GM18507 (cell line): ENCODE results near the gene GOLT1B.
"Not testable (repeated sequence)": the region's sequence is repeated elsewhere in the genome, so short reads cannot be mapped to it uniquely, and the experiment has no call there.

Experiments
- DNase-seq: peaks from one replicate; pipeline ENCODE4 v3.0.0; 2011; ENCODE audit warnings: low read depth; ENCODE audit not compliant: insufficient read length; ENCODE audit errors: extremely low spot score
- FAIRE-seq: peaks from 2 replicates; lab custom pipeline; 2011; peaks lifted over from hg19 to GRCh38; lab: Jason Lieb, UNC

The GOLT1B gene, protein sequence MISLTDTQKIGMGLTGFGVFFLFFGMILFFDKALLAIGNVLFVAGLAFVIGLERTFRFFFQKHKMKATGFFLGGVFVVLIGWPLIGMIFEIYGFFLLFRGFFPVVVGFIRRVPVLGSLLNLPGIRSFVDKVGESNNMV

DNA sequence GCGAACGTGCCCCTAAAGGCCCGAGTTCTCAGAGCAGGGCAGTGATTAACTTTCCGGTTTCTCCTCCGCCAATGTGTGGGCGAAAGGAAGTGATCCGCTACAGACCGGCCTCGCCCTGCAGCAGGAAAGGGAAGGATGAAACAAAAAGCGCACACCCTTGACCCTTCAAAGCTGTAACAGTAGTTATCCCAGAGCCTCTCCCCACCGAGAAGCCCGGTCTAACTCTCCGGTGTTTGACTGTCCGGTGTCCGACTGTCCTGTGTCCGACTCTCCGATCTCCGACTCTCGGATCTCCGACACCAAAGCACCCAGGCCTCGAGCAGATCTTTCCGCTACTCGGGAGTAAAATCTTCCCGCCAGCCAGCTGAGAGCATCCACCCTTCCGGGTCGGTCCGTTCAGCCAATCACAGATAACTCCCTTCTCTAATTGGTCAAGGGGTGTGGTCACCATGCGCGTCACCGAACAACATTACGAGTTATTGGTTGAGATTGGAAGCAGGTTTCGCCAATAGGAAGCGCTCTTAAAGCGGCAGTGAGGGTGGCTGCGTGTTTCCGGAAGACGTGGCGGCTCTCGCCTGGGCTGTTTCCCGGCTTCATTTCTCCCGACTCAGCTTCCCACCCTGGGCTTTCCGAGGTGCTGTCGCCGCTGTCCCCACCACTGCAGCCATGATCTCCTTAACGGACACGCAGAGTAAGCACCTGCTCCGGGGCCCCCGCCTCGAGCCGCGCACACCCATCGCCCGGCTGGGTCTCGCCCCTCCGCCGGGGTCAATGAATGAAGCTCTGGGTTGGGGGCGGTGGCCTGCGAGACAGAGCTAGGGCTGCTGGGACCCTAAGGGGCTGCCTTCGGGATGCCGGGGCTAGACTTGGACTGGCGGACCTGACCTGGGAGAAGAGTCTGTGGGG lies at the start of gene GOLT1B, which contains the start of gene RECQL:
Gene GOLT1B (plus strand): TSS at position 532 of the 906 bp plus-strand sequence. CDS start 135 bp downstream, at position 667.
Gene RECQL (minus strand): TSS at position 378 of the 906 bp plus-strand sequence. CDS start 2,065 bp downstream, outside the sequence.
- DNase-seq (peak; percentile 81), FAIRE-seq (peak; percentile 99)

DNA sequence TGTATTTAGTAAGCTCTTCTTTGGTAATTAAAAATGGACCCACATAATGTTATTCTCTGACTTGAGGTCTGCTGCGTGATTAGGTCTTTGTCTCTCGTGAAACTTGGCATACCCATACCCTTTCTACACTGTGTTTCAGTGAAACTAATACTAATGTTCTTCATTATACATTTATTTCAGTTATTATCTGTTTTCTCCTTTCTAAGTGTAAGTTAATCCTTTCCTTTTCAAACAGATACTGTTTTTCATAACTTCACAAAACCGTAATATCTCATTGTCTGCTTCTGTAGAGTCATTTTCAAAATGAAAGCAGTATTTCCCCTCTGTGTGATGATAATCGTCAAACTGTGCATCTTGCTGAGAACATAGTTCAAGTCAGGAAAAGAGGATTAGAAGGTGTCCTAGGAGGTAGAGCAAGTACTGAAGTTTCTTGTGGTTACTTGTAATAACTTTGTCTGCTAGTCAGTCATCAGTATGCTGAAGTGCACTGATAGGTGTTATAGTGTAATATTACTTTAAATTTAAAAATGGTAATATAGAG lies 48.2 kb upstream of the GOLT1B start:
- DNase-seq (no peak), FAIRE-seq (no peak)

DNA sequence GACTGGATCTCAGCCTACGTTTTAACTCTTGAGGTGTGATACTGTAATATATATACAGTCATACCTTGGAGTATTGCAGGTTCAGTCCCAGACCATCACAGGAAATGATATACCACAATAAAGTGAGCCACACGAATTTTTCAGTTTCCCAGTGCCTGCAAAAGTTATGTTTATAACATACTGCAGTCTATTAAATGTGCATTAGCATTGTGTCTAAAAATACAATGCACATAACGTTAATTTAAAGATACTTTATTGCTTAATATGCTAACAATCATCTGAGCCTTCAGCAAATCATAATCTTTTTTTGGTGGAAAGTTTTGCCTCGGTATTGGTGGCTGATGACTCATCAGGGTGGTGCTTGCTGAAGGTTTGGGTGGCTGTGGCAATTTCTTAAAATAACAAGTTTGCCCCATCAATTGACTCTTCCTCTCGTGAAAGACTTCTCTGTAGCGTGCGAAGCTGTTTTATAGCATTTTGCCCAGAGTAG lies 45.3 kb upstream of the GOLT1B start:
- DNase-seq = no peak
- FAIRE-seq = no peak

DNA sequence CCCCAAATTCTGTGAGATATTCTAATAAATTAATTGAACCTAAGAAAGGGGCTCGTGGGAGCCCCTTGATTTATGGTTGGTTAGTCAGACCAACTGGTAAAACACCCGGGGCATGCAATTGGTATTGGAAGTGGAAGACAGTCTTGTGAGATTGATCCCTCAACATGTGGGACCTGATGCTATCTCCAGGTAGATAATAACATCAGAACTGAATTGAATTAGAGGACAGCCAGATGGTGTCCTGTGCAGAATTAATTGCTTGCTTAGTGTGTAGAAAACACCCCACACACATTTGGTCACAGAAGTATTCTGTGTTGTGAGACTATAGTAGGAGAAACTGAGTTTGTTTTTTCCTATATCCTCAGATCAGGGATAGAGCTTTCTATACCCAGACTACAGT lies 42.1 kb upstream of the GOLT1B start:
- FAIRE-seq = no peak
- DNase-seq = no peak

DNA sequence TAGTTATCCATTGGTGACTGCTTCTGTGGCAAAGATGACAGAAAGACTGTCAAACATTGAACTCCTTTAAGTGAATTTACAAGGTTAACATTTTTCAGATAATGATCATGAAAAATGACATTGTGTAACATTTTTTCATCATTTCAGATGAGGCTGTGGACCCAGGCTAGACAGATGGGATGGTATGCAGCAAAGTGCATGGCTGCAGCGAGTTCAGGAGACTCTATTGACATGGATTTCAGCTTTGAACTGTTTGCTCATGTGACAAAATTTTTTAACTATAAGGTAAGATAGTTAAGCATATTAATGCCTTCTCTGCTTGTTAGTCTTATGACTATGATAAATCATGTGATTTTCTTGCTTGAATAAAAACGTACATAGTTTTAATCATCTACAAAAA lies 34.3 kb upstream of the GOLT1B start:
- not testable (repeated sequence) for DNase-seq, FAIRE-seq

DNA sequence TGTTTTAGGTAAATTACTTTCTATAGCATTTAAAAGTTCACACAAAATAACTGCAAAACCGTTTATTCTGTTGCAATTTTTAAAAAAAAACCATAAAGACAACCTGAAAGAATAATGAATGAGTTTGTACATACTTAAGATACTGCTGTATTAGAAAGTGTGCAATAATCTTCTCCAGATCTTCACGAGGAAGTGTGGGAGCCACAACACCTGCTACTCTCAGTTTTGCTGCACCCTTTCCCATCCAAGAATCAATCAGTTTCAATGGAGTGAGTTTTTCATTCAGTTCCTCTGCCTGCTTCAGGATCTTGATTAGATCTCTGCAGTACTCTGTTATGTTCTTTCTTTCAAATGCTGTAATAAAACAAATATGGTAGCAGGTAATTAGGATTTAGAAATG lies 30.3 kb upstream of the GOLT1B start:
- FAIRE-seq = no peak

DNA sequence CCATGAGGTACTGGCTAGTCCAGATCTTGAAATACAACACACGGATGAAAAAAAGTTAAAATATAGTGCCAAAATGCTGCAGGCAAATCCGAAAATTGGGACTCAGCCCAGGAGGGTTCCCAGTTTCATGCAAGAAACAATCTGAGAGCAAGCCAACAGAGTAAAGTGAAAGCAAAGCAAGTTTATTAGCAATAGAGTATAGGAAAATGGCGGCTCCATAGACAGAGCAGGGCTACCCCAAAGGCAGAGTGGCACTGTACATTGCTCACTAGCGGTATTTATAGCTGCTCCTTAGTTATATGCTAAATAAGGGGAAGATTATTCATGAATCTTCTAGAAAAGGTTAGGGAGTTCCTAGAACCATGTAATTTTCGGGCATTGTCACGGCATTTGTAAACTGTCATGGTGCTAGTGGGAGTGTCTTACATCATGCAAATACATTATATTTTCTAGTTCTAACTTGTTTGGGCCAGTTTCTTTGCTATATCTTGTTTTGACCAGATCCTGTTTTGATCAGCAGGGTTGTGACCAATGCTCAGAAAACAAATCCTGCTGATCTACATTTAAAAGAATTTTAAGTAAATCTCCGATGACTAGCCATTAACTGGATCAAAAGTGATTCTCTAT lies 29.3 kb upstream of the GOLT1B start:
- DNase-seq = no peak
- FAIRE-seq = no peak

More for the DNA sequence above, 30.3 kb upstream of the GOLT1B start:
- no peak for DNase-seq

DNA sequence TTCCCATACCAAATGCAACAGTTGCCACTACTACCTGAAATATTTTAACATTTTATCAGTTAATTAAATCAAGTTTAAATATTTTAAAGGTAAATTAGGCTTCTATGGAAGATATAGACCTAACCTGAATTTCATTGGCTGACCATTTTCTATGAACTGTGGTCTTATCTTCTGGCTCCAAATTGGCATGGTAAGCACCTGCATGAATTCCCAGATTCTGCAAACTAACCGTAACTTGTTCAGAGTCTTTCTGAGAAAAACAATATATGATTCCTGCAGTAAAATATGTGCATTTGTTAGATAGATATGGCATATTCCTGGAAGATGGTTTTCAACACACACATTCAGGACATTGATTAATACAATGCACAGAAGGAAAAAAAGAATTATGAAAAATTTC lies 26.0 kb upstream of the GOLT1B start:
- FAIRE-seq = no peak
- no peak for DNase-seq

DNA sequence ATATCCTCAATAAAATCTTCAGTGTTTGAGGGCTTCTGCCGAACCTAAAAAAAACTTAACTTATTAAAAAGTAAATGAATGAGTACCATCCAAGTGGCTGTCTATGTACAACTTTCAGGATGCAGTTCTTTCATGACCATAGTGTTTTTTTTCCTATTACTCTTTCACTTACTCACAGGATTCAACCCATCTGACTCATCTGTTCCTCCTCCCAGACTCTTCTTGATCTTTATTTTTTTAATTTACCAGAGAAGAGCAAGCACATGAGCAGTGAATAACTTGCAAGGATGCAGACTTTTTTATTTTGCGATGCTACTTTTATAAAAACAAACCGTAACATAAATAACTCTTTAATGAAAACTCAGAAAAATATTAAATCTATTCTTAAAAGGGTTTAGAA lies 24.6 kb upstream of the GOLT1B start:
- FAIRE-seq (no peak), DNase-seq (no peak)

DNA sequence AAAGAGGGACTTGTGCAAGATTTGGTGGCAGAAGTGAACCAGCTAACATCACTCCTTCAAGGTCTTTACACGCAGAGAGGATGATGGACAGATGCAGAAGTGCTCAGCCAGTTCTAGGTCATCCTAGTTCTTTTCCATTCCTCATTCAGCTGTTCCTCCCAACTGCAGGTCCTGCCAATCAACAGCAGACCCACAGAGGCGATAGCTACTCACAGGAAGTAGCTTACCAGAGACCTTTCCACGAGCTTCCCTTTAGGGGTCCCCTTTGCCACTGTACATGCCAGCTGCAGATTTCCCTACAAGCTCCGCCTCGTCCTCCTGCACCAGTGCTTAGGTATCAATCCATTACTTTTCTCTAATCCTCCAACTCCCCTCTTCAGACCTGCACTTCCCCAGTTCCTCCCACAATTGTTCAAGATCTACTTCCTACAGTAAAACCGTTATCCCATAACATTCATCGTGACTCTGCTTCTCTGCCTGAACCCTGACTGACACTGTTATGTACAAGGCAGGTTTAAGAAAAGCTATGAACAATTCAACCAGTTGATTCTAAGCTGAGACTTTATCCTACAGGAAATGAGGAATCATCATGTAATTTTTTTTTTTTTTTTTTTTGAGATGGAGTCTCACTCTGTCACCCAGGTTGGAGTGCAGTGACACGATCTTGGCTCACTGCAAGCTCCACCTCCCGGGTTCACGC lies 22.7 kb upstream of the GOLT1B start:
- FAIRE-seq (no peak), DNase-seq (no peak)

DNA sequence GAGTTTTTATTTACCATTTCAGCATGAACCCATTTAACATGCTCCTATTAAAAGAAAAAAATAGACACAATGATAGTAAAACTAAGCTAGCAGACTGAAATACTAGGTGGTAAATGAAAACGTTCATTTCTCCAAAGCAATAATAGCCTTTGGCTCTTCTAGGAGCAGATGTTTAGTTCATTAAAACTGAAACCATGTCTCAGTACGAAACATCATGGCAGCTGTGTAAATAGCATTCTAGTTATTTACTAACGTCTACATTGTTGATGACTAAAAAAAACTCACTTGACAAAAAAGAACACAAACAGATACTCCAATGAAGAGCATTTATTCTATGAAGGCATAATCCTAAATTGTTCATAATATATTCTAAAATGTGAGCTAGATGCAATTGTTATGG lies 18.1 kb upstream of the GOLT1B start:
- no peak for DNase-seq

DNA sequence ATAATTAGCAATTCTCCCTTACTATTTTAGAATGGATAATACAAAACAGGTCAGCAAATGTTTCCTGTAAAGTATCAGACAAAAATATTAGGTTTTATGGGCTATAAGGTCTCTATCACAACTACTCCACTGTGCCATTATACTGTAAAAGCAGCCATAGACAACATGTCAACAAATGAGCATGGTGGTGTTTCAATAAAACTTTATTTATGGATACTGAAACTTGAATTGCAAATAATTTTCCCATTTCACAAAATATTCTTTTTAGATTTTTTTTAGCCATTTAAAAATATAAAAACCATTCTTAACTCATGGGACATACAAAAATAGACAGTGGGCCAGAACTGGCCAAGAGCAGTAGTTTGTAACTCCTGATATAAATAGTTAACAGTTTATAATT lies 15.6 kb upstream of the GOLT1B start:
- DNase-seq (no peak), FAIRE-seq (no peak)

More for the DNA sequence above, 18.1 kb upstream of the GOLT1B start:
- no peak for FAIRE-seq

DNA sequence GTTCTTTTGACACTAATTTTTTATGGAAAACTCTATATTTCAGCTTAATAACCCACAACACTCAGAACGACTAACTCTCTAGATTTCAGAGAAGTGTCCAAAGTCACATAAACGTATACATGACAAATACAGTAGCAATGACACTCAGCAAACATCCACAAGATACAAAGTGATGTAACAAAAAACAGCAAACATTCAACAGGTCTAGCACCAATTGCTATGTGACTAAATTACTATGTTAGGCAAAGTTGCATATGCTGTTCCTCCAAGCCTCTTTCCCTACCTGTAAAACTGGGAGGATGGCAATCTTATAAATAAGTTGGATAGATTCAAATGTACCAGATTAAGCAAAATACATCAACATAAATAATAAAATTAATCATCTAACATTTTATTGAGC lies 1.8 kb upstream of the GOLT1B start:
- DNase-seq (no peak), FAIRE-seq (no peak)

DNA sequence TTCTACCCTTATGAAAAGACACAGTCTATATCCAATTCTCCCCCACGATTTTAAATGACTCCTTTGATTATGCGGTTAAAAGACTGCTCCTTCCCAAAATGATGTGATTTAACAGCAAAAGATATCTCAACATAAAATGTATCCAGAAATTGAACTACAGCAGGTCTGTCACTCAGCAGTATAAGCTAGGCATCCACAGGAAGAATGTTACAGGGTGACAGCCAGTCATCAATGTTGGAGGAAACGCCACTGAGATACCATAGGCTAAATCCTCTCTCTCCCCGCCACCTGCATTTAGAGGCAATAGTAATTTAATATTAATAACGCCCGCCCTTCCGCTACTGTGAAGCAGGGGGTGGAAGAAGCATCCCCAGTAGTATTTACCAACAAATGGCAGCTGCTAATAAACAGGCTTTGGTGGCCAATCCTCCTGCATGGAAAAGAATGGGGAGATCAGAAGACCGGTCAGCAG lies 767 bp upstream of the GOLT1B start:
- DNase-seq = no peak
- FAIRE-seq = peak; percentile 5

DNA sequence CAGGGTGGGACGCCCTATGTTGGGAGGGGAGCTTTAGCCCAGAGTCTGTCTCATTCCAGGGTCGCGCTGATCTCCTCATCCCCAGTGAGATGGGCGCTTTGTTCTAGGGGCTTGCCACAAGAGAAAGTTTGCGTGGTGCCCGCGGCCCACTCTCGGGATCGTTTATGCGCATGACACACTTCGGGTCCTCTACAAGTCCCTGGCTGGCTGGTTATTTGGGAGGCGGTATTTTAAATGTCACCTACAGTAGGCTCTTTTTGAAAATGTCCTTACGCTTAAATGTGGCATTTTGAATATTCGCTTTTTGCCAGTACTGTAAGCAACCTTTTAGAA lies 541 bp downstream of the GOLT1B start:
- DNase-seq = no peak

DNA sequence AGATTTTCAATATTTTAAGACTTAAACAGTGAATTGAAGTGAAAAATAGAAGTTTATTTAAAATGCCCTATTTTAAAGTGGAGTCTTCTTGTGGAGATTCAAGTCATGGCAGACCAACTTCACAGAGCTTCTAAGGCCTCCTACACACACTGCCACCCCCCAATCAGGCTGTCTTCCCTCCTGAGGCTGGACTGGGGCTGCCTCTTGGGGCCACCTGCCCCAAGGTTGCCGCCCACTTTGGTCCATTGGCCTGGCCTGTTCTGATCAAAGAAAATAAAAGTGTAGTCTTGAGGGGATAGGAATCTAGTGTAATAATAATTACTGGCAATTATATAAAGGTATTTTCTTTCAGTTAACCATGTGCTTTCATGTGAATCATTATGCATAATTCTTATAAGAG lies 1.3 kb downstream of the GOLT1B start:
- no peak for DNase-seq
- FAIRE-seq = no peak

More for the DNA sequence above, 541 bp downstream of the GOLT1B start:
- no peak for FAIRE-seq

DNA sequence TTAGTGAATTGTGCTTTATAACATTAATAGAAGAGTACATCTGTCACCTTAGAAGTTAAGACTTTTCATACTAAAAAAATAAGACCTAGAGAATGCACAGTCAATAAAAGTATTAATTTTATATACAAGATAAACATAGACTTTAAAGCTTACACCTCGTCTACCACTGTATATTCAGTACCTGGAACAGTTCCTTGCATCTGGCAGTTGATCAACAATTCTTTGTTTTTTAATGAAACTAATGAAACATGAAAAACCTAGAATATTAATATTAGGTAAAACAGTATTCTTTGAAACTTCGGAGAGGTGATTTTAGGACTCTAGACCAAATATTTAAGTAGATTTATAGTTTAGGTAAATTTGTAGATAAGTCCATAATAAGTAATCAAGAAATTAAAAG lies 4.3 kb downstream of the GOLT1B start:
- DNase-seq = no peak
- no peak for FAIRE-seq

DNA sequence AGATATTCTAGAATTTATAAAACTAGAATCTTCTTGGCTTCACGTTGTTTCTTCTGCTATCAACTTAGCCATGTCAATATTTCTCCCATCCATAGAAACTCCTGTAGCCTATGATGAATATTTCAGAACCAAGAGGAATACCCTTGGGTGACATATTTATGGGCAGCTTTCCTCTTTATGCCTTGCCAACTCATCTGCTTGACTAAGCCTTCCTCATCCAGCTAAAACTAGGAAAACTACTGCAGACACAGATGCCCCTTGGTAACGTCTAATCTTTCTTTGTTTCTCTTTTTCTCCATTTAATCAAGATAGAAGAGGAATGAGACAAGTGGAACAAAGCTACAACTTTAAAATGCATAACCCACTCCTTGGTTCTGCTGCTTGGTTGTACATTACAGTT lies 6.3 kb downstream of the GOLT1B start:
- DNase-seq = no peak
- FAIRE-seq = no peak

DNA sequence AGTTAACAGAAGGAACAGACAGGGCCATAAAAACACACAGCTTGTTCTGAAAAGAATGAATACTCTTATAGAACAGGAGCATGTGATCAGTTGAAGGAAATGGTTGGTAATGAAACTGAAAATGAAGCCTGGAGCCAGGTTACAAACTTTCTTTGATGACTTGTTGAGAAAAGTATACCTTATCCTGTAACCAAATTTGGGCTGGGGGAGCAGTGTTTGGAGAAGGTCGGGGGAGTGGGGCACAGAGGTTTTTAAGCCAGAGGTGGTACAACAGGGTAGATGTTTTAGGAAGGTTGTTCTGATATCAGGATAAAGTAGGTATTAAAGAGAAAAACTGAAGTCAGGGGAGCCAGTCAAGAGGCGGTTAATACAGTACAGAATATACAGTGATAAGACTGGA lies 8.2 kb downstream of the GOLT1B start:
- DNase-seq (no peak), FAIRE-seq (peak; percentile 73)
